Measurements from ENCODE around the gene ZNF205. TPM values are rescaled to one million over a fixed set of nuclear protein-coding genes. Genes with fewer than 3 reads are reported as not detected.
A peak's percentile ranks its signal among the peaks of the same experiment; 100 is the strongest.
"Not testable (repeated sequence)": the region's sequence is repeated elsewhere in the genome, so short reads cannot be mapped to it uniquely, and the experiment has no call there.

ZNF205 gene
- polyA plus RNA-seq, 1 of the 3 experiments (the other 2 are of a cell fraction) = 9.7 TPM

- H3K9me2 ChIP-seq = no peaks in the 10 kb centered on the region
- H3K27me3 ChIP-seq (ENCODE audit: insufficient read depth) = peaks cover 58% of the 10 kb centered on the region
- no peaks in the 10 kb centered on the region for H3K4me1 ChIP-seq (ENCODE audit: control insufficient read depth in 1 of 2, insufficient read depth in 2 of 2, low read depth in 1 of 2, low read length in 1 of 2)
- H3K27ac ChIP-seq (ENCODE audit: low read depth in 2 of 2, low read length in 1 of 2) = no peak overlapping the region
- no peaks in the 10 kb centered on the region for H3K9me3 ChIP-seq
- H3K79me2 ChIP-seq (ENCODE audit: insufficient read depth) = no peaks in the 10 kb centered on the region
- no peak for DNase-seq
- ChIA-PET CTCF (interaction anchor here (0.7 to 1.8 kb wide), 9 partner anchors 9 to 50 kb away, joined by 3 to 11 read pairs (median 3); partner anchors contain the start of gene IL32), POLR2A (no interaction called here)
- no peaks in the 10 kb centered on the region for H3F3A ChIP-seq (replicated peaks; ENCODE audit: insufficient read depth)
- 19% methylated on average over 14 of the region's 17 CpGs for WGBS (ENCODE audit: low lambda C conversion rate)
- no peak for TF ChIP-seq IRF3 (IDR thresholded peaks at IDR 0.05; ENCODE audit: low read depth, low read length)
- TF ChIP-seq FOXM1 (IDR thresholded peaks at IDR 0.05; ENCODE audit: low read depth) = no peak
- TF ChIP-seq EZH2phosphoT487 (IDR thresholded peaks at IDR 0.05; ENCODE audit: borderline replicate concordance, low read depth) = peak; percentile 59; the same call in 1 of the 2 replicates
- no peak overlapping the region for H3K4me2 ChIP-seq
- no peak overlapping the region for H3K9ac ChIP-seq
- H2AFZ ChIP-seq (ENCODE audit: low read depth) = no peak overlapping the region
- no peaks in the 10 kb centered on the region for H4K20me1 ChIP-seq (ENCODE audit: insufficient read depth)
- no peaks in the 10 kb centered on the region for H3K36me3 ChIP-seq (replicated peaks in 1 of 2; ENCODE audit: control insufficient read depth in 1 of 2, insufficient read depth in 2 of 2, low read length in 1 of 2)
- no peak overlapping the region for H3K4me3 ChIP-seq (ENCODE audit: low read depth in 2 of 2, low read length in 1 of 2)
These were observed 32.4 kb upstream of the ZNF205 start for GRCh38 chr16:3080024-3080423.

- H3K4me1 ChIP-seq (ENCODE audit: control insufficient read depth in 1 of 2, insufficient read depth in 2 of 2, low read depth in 1 of 2, low read length in 1 of 2); DNase-seq; H2AFZ ChIP-seq (ENCODE audit: low read depth); H3K36me3 ChIP-seq (replicated peaks in 1 of 2; ENCODE audit: control insufficient read depth in 1 of 2, insufficient read depth in 2 of 2, low read length in 1 of 2); H3F3A ChIP-seq (replicated peaks; ENCODE audit: insufficient read depth); H3K4me3 ChIP-seq (ENCODE audit: low read depth in 2 of 2, low read length in 1 of 2); H3K9me3 ChIP-seq; POLR2A ChIA-PET; H4K20me1 ChIP-seq (ENCODE audit: insufficient read depth); H3K9ac ChIP-seq; H3K27ac ChIP-seq (ENCODE audit: low read depth in 2 of 2, low read length in 1 of 2); H3K4me2 ChIP-seq; H3K79me2 ChIP-seq (ENCODE audit: insufficient read depth); H3K9me2 ChIP-seq: not testable (repeated sequence)
- H3K27me3 ChIP-seq (ENCODE audit: insufficient read depth) = peaks cover 54% of the 10 kb centered on the region
- CTCF ChIA-PET = interaction anchor here (0.6 kb wide), 1 partner anchor 23 kb away, joined by 3 read pairs; no protein-coding TSS in a partner anchor
- 49% methylated on average over 13 of the region's 13 CpGs for WGBS (ENCODE audit: low lambda C conversion rate)
These were observed 30.4 kb upstream of the ZNF205 start for GRCh38 chr16:3081957-3082356.

GRCh38 chr16:3083408-3083807 lies 29.0 kb upstream of the ZNF205 start:
- H3K4me3 ChIP-seq (ENCODE audit: low read depth in 2 of 2, low read length in 1 of 2); H3K9me2 ChIP-seq; H3K36me3 ChIP-seq (replicated peaks in 1 of 2; ENCODE audit: control insufficient read depth in 1 of 2, insufficient read depth in 2 of 2, low read length in 1 of 2); DNase-seq; H3F3A ChIP-seq (replicated peaks; ENCODE audit: insufficient read depth); H4K20me1 ChIP-seq (ENCODE audit: insufficient read depth); H3K4me2 ChIP-seq; H3K4me1 ChIP-seq (ENCODE audit: control insufficient read depth in 1 of 2, insufficient read depth in 2 of 2, low read depth in 1 of 2, low read length in 1 of 2); POLR2A ChIA-PET; H3K27ac ChIP-seq (ENCODE audit: low read depth in 2 of 2, low read length in 1 of 2); H3K9me3 ChIP-seq; H2AFZ ChIP-seq (ENCODE audit: low read depth); H3K79me2 ChIP-seq (ENCODE audit: insufficient read depth); H3K9ac ChIP-seq: not testable (repeated sequence)
- CTCF ChIA-PET = interaction anchor here (1.4 kb wide), 1 partner anchor 17 kb away, joined by 6 read pairs; no protein-coding TSS in a partner anchor
- 61% methylated on average over 6 of the region's 8 CpGs for WGBS (ENCODE audit: low lambda C conversion rate)
- peaks cover 46% of the 10 kb centered on the region for H3K27me3 ChIP-seq (ENCODE audit: insufficient read depth)

- no peak for DNase-seq
- Histone ChIP-seq H3K27me3 (ENCODE audit: insufficient read depth) (peaks cover 45% of the 10 kb centered on the region), H3K27ac (ENCODE audit: low read depth in 2 of 2, low read length in 1 of 2) (no peak overlapping the region), H3K9me3 (no peaks in the 10 kb centered on the region), H3K9ac (no peak overlapping the region), H3K79me2 (ENCODE audit: insufficient read depth) (no peaks in the 10 kb centered on the region), H3K36me3 (replicated peaks in 1 of 2; ENCODE audit: control insufficient read depth in 1 of 2, insufficient read depth in 2 of 2, low read length in 1 of 2) (no peaks in the 10 kb centered on the region), H3K4me2 (no peak overlapping the region), H3K4me1 (ENCODE audit: control insufficient read depth in 1 of 2, insufficient read depth in 2 of 2, low read depth in 1 of 2, low read length in 1 of 2) (no peaks in the 10 kb centered on the region), H2AFZ (ENCODE audit: low read depth) (no peak overlapping the region), H4K20me1 (ENCODE audit: insufficient read depth) (no peaks in the 10 kb centered on the region), H3K4me3 (ENCODE audit: low read depth in 2 of 2, low read length in 1 of 2) (no peak overlapping the region), H3F3A (replicated peaks; ENCODE audit: insufficient read depth) (no peaks in the 10 kb centered on the region), H3K9me2 (no peaks in the 10 kb centered on the region)
- WGBS (ENCODE audit: low lambda C conversion rate) = 22% methylated on average over 1 of the region's 1 CpG
- POLR2A ChIA-PET = no interaction called here
- CTCF ChIA-PET = interaction anchor here (1.2 to 1.5 kb wide), 3 partner anchors 16 to 53 kb away, joined by 3 to 6 read pairs (median 3); no protein-coding TSS in a partner anchor
- no peak for TF ChIP-seq GATA2 (CRISPR knock-in tag; IDR thresholded peaks at IDR 0.05)
- no peak for TF ChIP-seq TAF1 (IDR thresholded peaks at IDR 0.05; ENCODE audit: borderline replicate concordance, low read depth, low read length)
- no peak for TF ChIP-seq USF1 (IDR thresholded peaks at IDR 0.05; ENCODE audit: borderline replicate concordance, low read depth)
- no peak for TF ChIP-seq GABPA (IDR thresholded peaks at IDR 0.05; ENCODE audit: low read depth)
- no peak for TF ChIP-seq PBX3 (IDR thresholded peaks at IDR 0.05)
- TF ChIP-seq TEAD4 (IDR thresholded peaks at IDR 0.05; ENCODE audit: borderline replicate concordance, insufficient read depth) = no peak
- TF ChIP-seq RFX5 (IDR thresholded peaks at IDR 0.05; ENCODE audit: low read length) = no peak
- TF ChIP-seq FOSL2 (IDR thresholded peaks at IDR 0.05; ENCODE audit: borderline replicate concordance, low read depth) = no peak
- TF ChIP-seq NFIC (IDR thresholded peaks at IDR 0.05; ENCODE audit: borderline replicate concordance) = no peak
- TF ChIP-seq SMC3 (IDR thresholded peaks at IDR 0.05; ENCODE audit: low read depth, low read length) = no peak
- no peak for TF ChIP-seq MEF2A (IDR thresholded peaks at IDR 0.05; ENCODE audit: borderline replicate concordance, low read depth)
- TF ChIP-seq ELF1 (IDR thresholded peaks at IDR 0.05) = no peak
- no peak for TF ChIP-seq RCOR1 (IDR thresholded peaks at IDR 0.05; ENCODE audit: low read length)
These were observed 27.9 kb upstream of the ZNF205 start for GRCh38 chr16:3084491-3084890.

All from SK-N-SH (cell line).